PC-9 (cell line): ENCODE results near the gene IL1RN. TPM values are rescaled to one million over a fixed set of nuclear protein-coding genes. Genes with fewer than 3 reads are reported as not detected.

Experiments used
- BruUV-seq: library from RNA; stranded (reverse); fragments of 400-500 nt; replicated peaks from 2 replicates; lab custom pipeline; 2021; lab: Mats Ljungman, UMichigan
- CTCF ChIA-PET: fragments of 300-600 bp; sonication (Branson Sonifier 250); formaldehyde crosslinking; loops from one replicate; lab custom pipeline; 2022; ENCODE audit warnings: antibody characterized with exemption; lab: Charles Lee
- POLR2A ChIA-PET: fragments of 300-600 bp; sonication (Branson Sonifier 250); formaldehyde crosslinking; loops from one replicate; lab custom pipeline; 2022; ENCODE audit warnings: antibody characterized with exemption; ENCODE audit not compliant: unreplicated experiment; lab: Charles Lee
- DNase-seq, 2 experiments: peaks; one replicate each; pipeline versions ENCODE4 v3.0.0 to v3.0.0-alpha.2; 2015 to 2022; ENCODE audit warnings: mixed read lengths in 1 of 2
- H2AFZ ChIP-seq: fragments of 200-600 bp; sonication (generic); 2 replicates; pipeline ENCODE4 v1.8.1; 2017; ENCODE audit warnings: antibody characterized with exemption
- H3F3A ChIP-seq: fragments of 200-600 bp; sonication (generic); 2 replicates; pipeline ENCODE4 v1.8.1; 2017; ENCODE audit warnings: antibody characterized with exemption, mild to moderate bottlenecking, low read depth; ENCODE audit not compliant: insufficient read depth
- H3K27ac ChIP-seq: fragments of 200-600 bp; sonication (generic); 2 replicates; pipeline ENCODE4 v1.6.1; 2016; ENCODE audit warnings: mixed run types
- H3K27me3 ChIP-seq: fragments of 200-600 bp; sonication (generic); 2 replicates; pipeline ENCODE4 v1.6.1; 2016; ENCODE audit warnings: low read depth, mixed run types; ENCODE audit not compliant: insufficient read depth
- H3K36me3 ChIP-seq: fragments of 200-600 bp; sonication (generic); 2 replicates; pipeline ENCODE4 v1.6.1; 2016; ENCODE audit warnings: low read depth, mixed run types
- H3K4me1 ChIP-seq: fragments of 200-600 bp; sonication (generic); replicated peaks from 2 replicates; pipeline ENCODE4 v1.6.1; 2016; ENCODE audit warnings: mixed run types; ENCODE audit not compliant: insufficient read depth
- H3K4me2 ChIP-seq: fragments of 200-600 bp; sonication (generic); 2 replicates; pipeline ENCODE4 v1.6.1; 2017; ENCODE audit warnings: mixed run types
- H3K4me3 ChIP-seq: fragments of 200-600 bp; sonication (generic); 2 replicates; pipeline ENCODE4 v1.6.1; 2016; ENCODE audit warnings: mixed run types
- H3K79me2 ChIP-seq: fragments of 200-600 bp; sonication (generic); 2 replicates; pipeline ENCODE4 v1.6.1; 2017; ENCODE audit warnings: low read depth, mixed run types
- H3K9me2 ChIP-seq: fragments of 200-600 bp; sonication (generic); 2 replicates; pipeline ENCODE4 v1.8.1; 2017; ENCODE audit warnings: mild to moderate bottlenecking; ENCODE audit not compliant: insufficient read depth
- H3K9me3 ChIP-seq: fragments of 200-600 bp; sonication (generic); 2 replicates; pipeline ENCODE4 v1.8.1; 2016; ENCODE audit warnings: low read depth; ENCODE audit not compliant: insufficient read depth
- H4K20me1 ChIP-seq: fragments of 200-600 bp; sonication (generic); 2 replicates; pipeline ENCODE4 v1.8.1; 2017; ENCODE audit not compliant: insufficient read depth
- CTCF ChIP-seq: fragments of 200-600 bp; sonication (generic); conservative IDR thresholded peaks from 2 replicates; pipeline ENCODE4 v1.6.1; 2017; ENCODE audit warnings: mixed run types, antibody characterized with exemption, mild to moderate bottlenecking, moderate library complexity
- EZH2 ChIP-seq: fragments of 200-600 bp; sonication (generic); IDR thresholded peaks from 2 replicates; pipeline ENCODE4 v1.8.0; 2017; ENCODE audit warnings: antibody characterized with exemption, low read depth
- intact Hi-C: fragments of 100-400 bp; cut with micrococcal nuclease; formaldehyde crosslinking; loops from one replicate; pipeline ENCODE4 v1.10.0; 2022; ENCODE audit not compliant: unreplicated experiment
- total RNA-seq: library from RNA; stranded (reverse); gene quantifications from 2 replicates; pipeline ENCODE4 v1.2.3, GENCODE V29; 2021

The IL1RN gene
- total RNA-seq, 1 experiment from 2014 or later, result 8.4 TPM

GRCh38 chr2:113134717-113135116, 7.3 kb downstream of the IL1RN start:
- Histone ChIP-seq H3K27ac (no peak overlapping the region), H3K4me1 (peaks cover 15% of the 10 kb centered on the region), H3K4me3 (no peak overlapping the region), H3K4me2 (no peak overlapping the region), H3K36me3 (no peaks in the 10 kb centered on the region), H3K9me3 (no peaks in the 10 kb centered on the region), H3K79me2 (no peaks in the 10 kb centered on the region), H3K9me2 (no peaks in the 10 kb centered on the region), H3F3A (no peaks in the 10 kb centered on the region), H3K27me3 (no peaks in the 10 kb centered on the region), H4K20me1 (no peaks in the 10 kb centered on the region), H2AFZ (no peak overlapping the region)
- ChIA-PET POLR2A (no interaction called here), CTCF (interaction anchor here (0.7 to 0.8 kb wide), 2 partner anchors 49 to 54 kb away, joined by 3 to 10 read pairs; no protein-coding TSS in a partner anchor)
- no peak for DNase-seq
- BruUV-seq, result no TSS peak
- TF ChIP-seq EZH2, result no peak
- TF ChIP-seq CTCF, result no peak
- intact Hi-C loops, result loop anchor here (5.0 kb wide), 3 partner anchors 113 to 258 kb away; no protein-coding TSS in a partner anchor

- no peaks in the 10 kb centered on the region for H3K79me2 ChIP-seq
- H3K9me2 ChIP-seq, result no peaks in the 10 kb centered on the region
- no peaks in the 10 kb centered on the region for H3F3A ChIP-seq
- H4K20me1 ChIP-seq, result no peaks in the 10 kb centered on the region
- no peaks in the 10 kb centered on the region for H3K9me3 ChIP-seq
- CTCF ChIA-PET, result interaction anchor here (0.7 to 0.8 kb wide), 2 partner anchors 48 to 55 kb away, joined by 3 to 10 read pairs; no protein-coding TSS in a partner anchor
- no TSS peak for BruUV-seq
- H3K27ac ChIP-seq, result no peak overlapping the region
- TF ChIP-seq CTCF (no peak), EZH2 (no peak)
- no peak overlapping the region for H3K4me2 ChIP-seq
- H2AFZ ChIP-seq, result no peak overlapping the region
- intact Hi-C loops, result loop anchor here (5.0 kb wide), 3 partner anchors 112 to 257 kb away; no protein-coding TSS in a partner anchor
- no peak for DNase-seq
- no peaks in the 10 kb centered on the region for H3K27me3 ChIP-seq
- POLR2A ChIA-PET, result no interaction called here
- H3K4me1 ChIP-seq, result peaks cover 15% of the 10 kb centered on the region
- no peaks in the 10 kb centered on the region for H3K36me3 ChIP-seq
- H3K4me3 ChIP-seq, result no peak overlapping the region
These were observed 7.9 kb downstream of the IL1RN start for GRCh38 chr2:113135317-113135716.

- TF ChIP-seq CTCF (peak; percentile 75), EZH2 (no peak)
- DNase-seq, result no peak
- H2AFZ ChIP-seq, result no peak overlapping the region
- no peaks in the 10 kb centered on the region for H3K9me3 ChIP-seq
- H3K4me3 ChIP-seq, result no peak overlapping the region
- ChIA-PET POLR2A (interaction anchor here (0.5 kb wide), 1 partner anchor 136 kb away, joined by 6 read pairs; no protein-coding TSS in a partner anchor), CTCF (interaction anchor here (0.5 to 3.6 kb wide), 9 partner anchors 13 to 253 kb away, joined by 3 to 66 read pairs (median 4); no protein-coding TSS in a partner anchor)
- intact Hi-C loops, result loop anchor here (1.0 to 5.0 kb wide), 4 partner anchors 57 to 255 kb away; no protein-coding TSS in a partner anchor
- no peaks in the 10 kb centered on the region for H3K9me2 ChIP-seq
- H3K27ac ChIP-seq, result no peak overlapping the region
- H3K4me1 ChIP-seq, result peaks cover 15% of the 10 kb centered on the region
- H3K36me3 ChIP-seq, result no peaks in the 10 kb centered on the region
- no peak overlapping the region for H3K4me2 ChIP-seq
- no peaks in the 10 kb centered on the region for H3K27me3 ChIP-seq
- no peaks in the 10 kb centered on the region for H4K20me1 ChIP-seq
- BruUV-seq, result no TSS peak
- no peaks in the 10 kb centered on the region for H3F3A ChIP-seq
- H3K79me2 ChIP-seq, result no peaks in the 10 kb centered on the region
These were observed 9.7 kb downstream of the IL1RN start for GRCh38 chr2:113136828-113137775.
